ENCODE measurements around the gene MSL3B.

MSL3B gene

GRCh38 chr2:233833345-233833744, 34.8 kb downstream of the MSL3B start:
- DNase-seq (ENCODE audit: low read depth in 2 of 2): peak in 1 of 2 donors; percentile 54

GRCh38 chr2:233832869-233833311, 35.3 kb downstream of the MSL3B start:
- peak; percentile 33 to 50 for DNase-seq (ENCODE audit: low read depth in 2 of 2)

GRCh38 chr2:233832414-233832813, 35.8 kb downstream of the MSL3B start:
- no peak for DNase-seq (ENCODE audit: low read depth in 2 of 2)

- DNase-seq (ENCODE audit: low read depth in 2 of 2): no peak
These were observed 36.3 kb downstream of the MSL3B start for GRCh38 chr2:233831861-233832260.

- no peak for DNase-seq (ENCODE audit: low read depth in 2 of 2)
These were observed 37.0 kb downstream of the MSL3B start for GRCh38 chr2:233831011-233831721.

GRCh38 chr2:233830111-233830802, 37.9 kb downstream of the MSL3B start:
- no peak for DNase-seq (ENCODE audit: low read depth in 2 of 2)

GRCh38 chr2:233829193-233830110, 38.7 kb downstream of the MSL3B start:
- DNase-seq (ENCODE audit: low read depth in 2 of 2): no peak

GRCh38 chr2:233828546-233829192, 39.5 kb downstream of the MSL3B start:
- DNase-seq (ENCODE audit: low read depth in 2 of 2): no peak

- no peak for DNase-seq (ENCODE audit: low read depth in 2 of 2)
These were observed 43.8 kb downstream of the MSL3B start for GRCh38 chr2:233824373-233824772.

- no peak for DNase-seq (ENCODE audit: low read depth in 2 of 2)
These were observed 44.5 kb downstream of the MSL3B start for GRCh38 chr2:233823731-233824121.

- no peak for DNase-seq (ENCODE audit: low read depth in 2 of 2)
These were observed 45.1 kb downstream of the MSL3B start for GRCh38 chr2:233822781-233823730.

GRCh38 chr2:233822101-233822771, 46.0 kb downstream of the MSL3B start:
- no peak for DNase-seq (ENCODE audit: low read depth in 2 of 2)

GRCh38 chr2:233821709-233822100, 46.5 kb downstream of the MSL3B start:
- DNase-seq (ENCODE audit: low read depth in 2 of 2): no peak

GRCh38 chr2:233821196-233821595, 47.0 kb downstream of the MSL3B start:
- no peak for DNase-seq (ENCODE audit: low read depth in 2 of 2)

- DNase-seq (ENCODE audit: low read depth in 2 of 2): no peak
These were observed 47.4 kb downstream of the MSL3B start for GRCh38 chr2:233820774-233821105.

GRCh38 chr2:233819884-233820773, 48.1 kb downstream of the MSL3B start:
- no peak for DNase-seq (ENCODE audit: low read depth in 2 of 2)

- no peak for DNase-seq (ENCODE audit: low read depth in 2 of 2)
These were observed 49.3 kb downstream of the MSL3B start for GRCh38 chr2:233818639-233819621.

All from lung microvascular endothelial cell (primary cell).